SK-N-SH (cell line): ENCODE results near the gene CCR8. TPM values are rescaled to one million over a fixed set of nuclear protein-coding genes. Genes with fewer than 3 reads are reported as not detected.

Experiments used
- CTCF ChIA-PET: fragments of 300-600, 350-600 bp; formaldehyde crosslinking; extraction: SDS; loops from one replicate; lab custom pipeline; 2021; lab: Yijun Ruan, JAX
- POLR2A ChIA-PET: fragments of 350-600 bp; sonication (Branson Sonifier 250); formaldehyde crosslinking; extraction: SDS; loops from one replicate; lab custom pipeline; 2020; ENCODE audit warnings: antibody characterized with exemption, inconsistent platforms; lab: Yijun Ruan, JAX
- DNase-seq: peaks from one replicate; pipeline ENCODE4 v3.0.0; 2012
- H2AFZ ChIP-seq: fragments of 200-600 bp; sonication (generic); 2 replicates; pipeline ENCODE4 v1.8.1; 2016; ENCODE audit warnings: antibody characterized with exemption, mild to moderate bottlenecking, low read depth
- H3F3A ChIP-seq: fragments of 200-600 bp; sonication (generic); replicated peaks from 2 replicates; pipeline ENCODE3; 2016; ENCODE audit warnings: antibody characterized with exemption, mild to moderate bottlenecking; ENCODE audit not compliant: insufficient read depth
- H3K27ac ChIP-seq, 2 experiments: fragments of 200-500 bp in 1 of 2; fragments of 200-600 bp in 1 of 2; sonication (Bioruptor generic) in 1 of 2; sonication (generic), shearing (Covaris generic) in 1 of 2; 2 replicates each; pipeline versions ENCODE4 v1.5.1 to v1.6.1; 2014 to 2016; ENCODE audit warnings: low read depth in 2 of 2, inconsistent platforms in 1 of 2, low read length in 1 of 2, mild to moderate bottlenecking in 1 of 2, mixed read lengths in 1 of 2
- H3K27me3 ChIP-seq: fragments of 200-600 bp; sonication (generic), shearing (Covaris generic); 2 replicates; pipeline ENCODE4 v1.6.1; 2016; ENCODE audit warnings: mixed run types; ENCODE audit not compliant: insufficient read depth
- H3K36me3 ChIP-seq, 2 experiments: fragments of 200-500 bp in 1 of 2; fragments of 200-600 bp in 1 of 2; sonication (Bioruptor generic) in 1 of 2; sonication (generic) in 1 of 2; replicated peaks in 1 of 2; 2 replicates each; pipeline versions ENCODE3 to v1.5.1; 2014 to 2016; ENCODE audit warnings: low read length in 1 of 2, mild to moderate bottlenecking in 1 of 2; ENCODE audit not compliant: insufficient read depth in 2 of 2, control insufficient read depth in 1 of 2
- H3K4me1 ChIP-seq, 2 experiments: fragments of 200-500 bp in 1 of 2; fragments of 200-600 bp in 1 of 2; sonication (Bioruptor generic) in 1 of 2; sonication (generic), shearing (Covaris generic) in 1 of 2; 2 replicates each; pipeline versions ENCODE4 v1.5.1 to v1.6.1; 2014 to 2016; ENCODE audit warnings: low read depth in 1 of 2, low read length in 1 of 2, mixed run types in 1 of 2; ENCODE audit not compliant: insufficient read depth in 2 of 2, control insufficient read depth in 1 of 2
- H3K4me2 ChIP-seq: fragments of 200-600 bp; sonication (generic), shearing (Covaris generic); 2 replicates; pipeline ENCODE4 v1.6.1; 2017; ENCODE audit warnings: mixed run types
- H3K4me3 ChIP-seq, 2 experiments: fragments of 200-500 bp in 1 of 2; fragments of 200-600 bp in 1 of 2; sonication (Bioruptor generic) in 1 of 2; sonication (generic), shearing (Covaris generic) in 1 of 2; 2 replicates each; pipeline versions ENCODE4 v1.5.1 to v1.8.1; 2014 to 2016; ENCODE audit warnings: low read depth in 2 of 2, inconsistent platforms in 1 of 2, low read length in 1 of 2, mild to moderate bottlenecking in 1 of 2, mixed read lengths in 1 of 2, moderate library complexity in 1 of 2
- H3K79me2 ChIP-seq: fragments of 200-600 bp; sonication (generic); 2 replicates; pipeline ENCODE4 v1.8.1; 2017; ENCODE audit warnings: mild to moderate bottlenecking; ENCODE audit not compliant: insufficient read depth
- H3K9ac ChIP-seq: fragments of 200-600 bp; sonication (generic); 2 replicates; pipeline ENCODE4 v1.6.1; 2017; ENCODE audit warnings: mixed run types
- H3K9me2 ChIP-seq: fragments of 200-600 bp; sonication (generic); 2 replicates; pipeline ENCODE4 v1.6.1; 2017; ENCODE audit warnings: mixed run types
- H3K9me3 ChIP-seq: fragments of 200-600 bp; sonication (generic); 2 replicates; pipeline ENCODE4 v1.6.1; 2017; ENCODE audit warnings: mixed run types, mild to moderate bottlenecking, moderate library complexity
- H4K20me1 ChIP-seq: fragments of 200-600 bp; sonication (generic); 2 replicates; pipeline ENCODE4 v1.6.1; 2017; ENCODE audit warnings: mild to moderate bottlenecking, mixed run types; ENCODE audit not compliant: insufficient read depth
- CHD2 ChIP-seq: fragments of 150-350 bp; IDR thresholded peaks from 2 replicates; pipeline ENCODE4 v1.6.1; 2018; ENCODE audit warnings: low read length; ENCODE audit not compliant: partially characterized antibody
- EZH2phosphoT487 ChIP-seq: fragments of 200-600 bp; sonication (generic); IDR thresholded peaks from 2 replicates; pipeline ENCODE4 v1.6.1; 2017; ENCODE audit warnings: low read depth, mixed run types, mild to moderate bottlenecking, antibody characterized with exemption, moderate library complexity, borderline replicate concordance
- FOXJ3 ChIP-seq: sonication (generic); formaldehyde crosslinking; IDR thresholded peaks from 2 replicates; pipeline ENCODE4 v1.5.1; 2020; ENCODE audit warnings: mild to moderate bottlenecking, missing genetic modification reagents
- FOXM1 ChIP-seq: IDR thresholded peaks from 2 replicates; pipeline ENCODE4 v1.4.0; 2012; ENCODE audit warnings: low read depth, mild to moderate bottlenecking
- GATA2 ChIP-seq: sonication (generic); formaldehyde crosslinking; IDR thresholded peaks from 2 replicates; pipeline ENCODE4 v1.5.0; 2020; ENCODE audit warnings: mild to moderate bottlenecking, missing genetic modification reagents
- JUND ChIP-seq: IDR thresholded peaks from 2 replicates; pipeline ENCODE4 v1.4.0; 2012
- MEF2A ChIP-seq: IDR thresholded peaks from 2 replicates; pipeline ENCODE4 v1.4.0; 2012; ENCODE audit warnings: low read depth, borderline replicate concordance
- MXI1 ChIP-seq: IDR thresholded peaks from 2 replicates; pipeline ENCODE4 v1.6.1; 2012; ENCODE audit warnings: mild to moderate bottlenecking, low read depth, low read length, improper control_type of control experiment
- NFIC ChIP-seq: IDR thresholded peaks from 2 replicates; pipeline ENCODE4 v1.4.0; 2012; ENCODE audit warnings: borderline replicate concordance
- POLR2AphosphoS5 ChIP-seq: IDR thresholded peaks from 2 replicates; pipeline ENCODE4 v1.6.1; 2012; ENCODE audit warnings: low read depth, low read length
- RAD21 ChIP-seq: IDR thresholded peaks from 2 replicates; pipeline ENCODE4 v1.6.1; 2012; ENCODE audit warnings: mild to moderate bottlenecking, low read length
- RCOR1 ChIP-seq: fragments of 150-350 bp; IDR thresholded peaks from 2 replicates; pipeline ENCODE4 v1.6.1; 2017; ENCODE audit warnings: antibody characterized with exemption, low read length
- RFX5 ChIP-seq: IDR thresholded peaks from 2 replicates; pipeline ENCODE4 v1.6.1; 2012; ENCODE audit warnings: mild to moderate bottlenecking, improper control_type of control experiment, low read length
- SMC3 ChIP-seq: IDR thresholded peaks from 2 replicates; pipeline ENCODE4 v1.6.1; 2012; ENCODE audit warnings: low read depth, low read length, improper control_type of control experiment
- TCF12 ChIP-seq: IDR thresholded peaks from 2 replicates; pipeline ENCODE4 v1.4.0; 2012
- WGBS: methylation state at CpG from one replicate; pipeline ENCODE4 v1.1.6; 2017; ENCODE audit warnings: low lambda C conversion rate; 5-methylcytosine and 5-hydroxymethylcytosine counted together
- polyA plus RNA-seq, 3 experiments: library from polyadenylated mRNA; depleted of rRNA; stranded (reverse); fragments of >200 nt; gene quantifications; 2 replicates each; pipeline ENCODE4 v1.2.3, GENCODE V29; 2012
- TF ChIP-seq, protein P1 (sequence below): IDR thresholded peaks from 2 replicates; pipeline ENCODE4 v1.4.0; 2012; ENCODE audit warnings: low read depth
- TF ChIP-seq, protein P2 (sequence below): fragments of 150-350 bp; IDR thresholded peaks from 2 replicates; pipeline ENCODE4 v1.6.1; 2017; ENCODE audit warnings: antibody characterized with exemption, low read length, low read depth, borderline replicate concordance
- TF ChIP-seq, protein P3 (sequence below): IDR thresholded peaks from 2 replicates; pipeline ENCODE4 v1.6.1; 2012; ENCODE audit warnings: mild to moderate bottlenecking, low read depth, low read length, moderate library complexity

Gene CCR8
- polyA plus RNA-seq, 1 of the 3 experiments (the other 2 are of a cell fraction) = not detected

DNA sequence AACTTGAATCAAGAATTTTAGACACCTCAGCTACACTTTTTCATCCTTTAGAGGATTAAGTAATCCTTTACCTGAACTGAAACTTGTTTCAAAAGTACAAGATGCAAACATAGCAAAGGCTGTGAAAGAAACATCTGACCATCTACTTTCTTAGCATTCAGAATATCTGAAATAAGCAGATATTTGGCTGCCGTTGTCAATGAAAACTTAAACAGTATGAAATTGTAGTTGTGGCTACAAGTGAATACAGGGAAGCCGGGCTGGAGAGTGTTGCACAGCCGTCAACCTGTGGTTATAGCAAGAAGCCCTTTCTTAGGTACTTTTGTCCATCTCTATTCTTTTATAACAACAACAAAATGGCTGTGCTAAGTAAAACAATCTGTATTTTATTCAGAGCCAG, 42.7 kb upstream of the CCR8 start:
- H3K4me1 ChIP-seq = no peaks in the 10 kb centered on the region
- WGBS = 92% methylated on average over 3 of the region's 3 CpGs
- H3K27ac ChIP-seq = no peak overlapping the region
- H3K9me3 ChIP-seq = no peaks in the 10 kb centered on the region
- no peak for DNase-seq
- ChIA-PET POLR2A (no interaction called here), CTCF (interaction anchor here (1.5 to 12.9 kb wide), 5 partner anchors 10 to 162 kb away, joined by 4 to 510 read pairs (median 13); partner anchors contain the start of gene XIRP1)
- no peaks in the 10 kb centered on the region for H3K9me2 ChIP-seq
- H3F3A ChIP-seq = no peaks in the 10 kb centered on the region
- H3K9ac ChIP-seq = no peak overlapping the region
- H3K4me3 ChIP-seq = no peak overlapping the region
- H2AFZ ChIP-seq = no peak overlapping the region
- no peaks in the 10 kb centered on the region for H3K36me3 ChIP-seq
- H3K4me2 ChIP-seq = no peak overlapping the region
- TF ChIP-seq EZH2phosphoT487 = no peak
- TF ChIP-seq, protein P1, sequence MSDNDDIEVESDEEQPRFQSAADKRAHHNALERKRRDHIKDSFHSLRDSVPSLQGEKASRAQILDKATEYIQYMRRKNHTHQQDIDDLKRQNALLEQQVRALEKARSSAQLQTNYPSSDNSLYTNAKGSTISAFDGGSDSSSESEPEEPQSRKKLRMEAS = no peak
- TF ChIP-seq RAD21 = no peak
- no peak for TF ChIP-seq NFIC
- TF ChIP-seq, protein P2, sequence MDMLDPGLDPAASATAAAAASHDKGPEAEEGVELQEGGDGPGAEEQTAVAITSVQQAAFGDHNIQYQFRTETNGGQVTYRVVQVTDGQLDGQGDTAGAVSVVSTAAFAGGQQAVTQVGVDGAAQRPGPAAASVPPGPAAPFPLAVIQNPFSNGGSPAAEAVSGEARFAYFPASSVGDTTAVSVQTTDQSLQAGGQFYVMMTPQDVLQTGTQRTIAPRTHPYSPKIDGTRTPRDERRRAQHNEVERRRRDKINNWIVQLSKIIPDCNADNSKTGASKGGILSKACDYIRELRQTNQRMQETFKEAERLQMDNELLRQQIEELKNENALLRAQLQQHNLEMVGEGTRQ = no peak
- TF ChIP-seq JUND = no peak
- TF ChIP-seq RFX5 = no peak
- no peak for TF ChIP-seq POLR2AphosphoS5
- TF ChIP-seq TCF12 = no peak
- TF ChIP-seq MXI1 = no peak
- TF ChIP-seq RCOR1 = no peak
- TF ChIP-seq FOXJ3 = no peak
- TF ChIP-seq CHD2 = no peak
- TF ChIP-seq GATA2 (CRISPR knock-in tag) = no peak
- no peaks in the 10 kb centered on the region for H3K27me3 ChIP-seq
- H3K79me2 ChIP-seq = no peaks in the 10 kb centered on the region
- no peaks in the 10 kb centered on the region for H4K20me1 ChIP-seq

DNA sequence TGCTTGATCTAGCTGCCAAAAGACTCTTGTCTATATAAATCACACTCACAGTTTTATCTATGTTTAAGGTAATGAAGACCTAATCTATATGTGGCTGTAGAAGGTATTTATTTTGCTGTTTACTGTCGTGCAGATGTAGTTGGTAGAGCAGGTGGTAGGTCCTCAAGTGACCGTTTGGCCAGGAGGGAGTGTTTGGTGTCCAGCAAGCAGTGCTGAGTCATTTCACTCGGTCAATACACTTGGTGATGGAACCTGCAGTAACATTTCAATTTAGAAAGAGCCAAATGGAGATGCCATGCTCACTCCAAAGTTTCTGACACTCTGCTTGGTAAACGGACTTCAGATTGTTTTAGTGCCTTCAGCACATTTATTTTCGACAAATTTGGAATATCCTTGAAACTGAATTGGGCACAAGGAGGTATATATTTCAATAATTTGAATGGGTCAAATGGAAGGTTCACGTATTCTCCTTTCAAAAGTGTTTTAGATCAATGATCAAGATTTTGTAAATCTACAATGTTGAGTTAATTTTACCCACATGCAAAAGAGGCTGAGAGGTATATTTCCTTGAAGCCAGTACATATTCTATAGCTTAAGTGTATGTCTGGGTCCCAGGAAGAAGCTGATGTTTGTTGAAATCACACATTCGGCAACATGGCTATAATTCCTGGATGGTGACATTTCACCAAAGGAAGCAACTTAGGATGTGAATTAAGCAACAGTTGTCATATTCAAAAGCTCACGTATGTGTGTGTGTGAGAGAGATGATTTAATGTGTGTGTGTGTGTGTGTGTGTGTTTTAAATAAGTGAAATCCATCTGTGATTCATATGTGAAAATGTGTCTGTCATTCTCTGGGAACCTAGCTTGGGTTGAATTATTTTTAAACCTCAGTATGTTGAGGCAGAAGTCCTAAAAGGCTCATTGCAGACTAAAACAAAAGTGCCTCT, 42.0 kb upstream of the CCR8 start:
- no peaks in the 10 kb centered on the region for H4K20me1 ChIP-seq
- no peak overlapping the region for H3K9ac ChIP-seq
- H3K4me3 ChIP-seq = no peak overlapping the region
- H3K27me3 ChIP-seq = no peaks in the 10 kb centered on the region
- H3K36me3 ChIP-seq = no peaks in the 10 kb centered on the region
- WGBS = 44% methylated on average over 8 of the region's 8 CpGs
- no peak overlapping the region; the same call in 1 of the 2 replicates for H2AFZ ChIP-seq
- no peaks in the 10 kb centered on the region for H3K4me1 ChIP-seq
- H3K9me3 ChIP-seq = no peaks in the 10 kb centered on the region
- no peaks in the 10 kb centered on the region for H3F3A ChIP-seq
- H3K79me2 ChIP-seq = no peaks in the 10 kb centered on the region
- no peak for DNase-seq
- TF ChIP-seq, protein P3, sequence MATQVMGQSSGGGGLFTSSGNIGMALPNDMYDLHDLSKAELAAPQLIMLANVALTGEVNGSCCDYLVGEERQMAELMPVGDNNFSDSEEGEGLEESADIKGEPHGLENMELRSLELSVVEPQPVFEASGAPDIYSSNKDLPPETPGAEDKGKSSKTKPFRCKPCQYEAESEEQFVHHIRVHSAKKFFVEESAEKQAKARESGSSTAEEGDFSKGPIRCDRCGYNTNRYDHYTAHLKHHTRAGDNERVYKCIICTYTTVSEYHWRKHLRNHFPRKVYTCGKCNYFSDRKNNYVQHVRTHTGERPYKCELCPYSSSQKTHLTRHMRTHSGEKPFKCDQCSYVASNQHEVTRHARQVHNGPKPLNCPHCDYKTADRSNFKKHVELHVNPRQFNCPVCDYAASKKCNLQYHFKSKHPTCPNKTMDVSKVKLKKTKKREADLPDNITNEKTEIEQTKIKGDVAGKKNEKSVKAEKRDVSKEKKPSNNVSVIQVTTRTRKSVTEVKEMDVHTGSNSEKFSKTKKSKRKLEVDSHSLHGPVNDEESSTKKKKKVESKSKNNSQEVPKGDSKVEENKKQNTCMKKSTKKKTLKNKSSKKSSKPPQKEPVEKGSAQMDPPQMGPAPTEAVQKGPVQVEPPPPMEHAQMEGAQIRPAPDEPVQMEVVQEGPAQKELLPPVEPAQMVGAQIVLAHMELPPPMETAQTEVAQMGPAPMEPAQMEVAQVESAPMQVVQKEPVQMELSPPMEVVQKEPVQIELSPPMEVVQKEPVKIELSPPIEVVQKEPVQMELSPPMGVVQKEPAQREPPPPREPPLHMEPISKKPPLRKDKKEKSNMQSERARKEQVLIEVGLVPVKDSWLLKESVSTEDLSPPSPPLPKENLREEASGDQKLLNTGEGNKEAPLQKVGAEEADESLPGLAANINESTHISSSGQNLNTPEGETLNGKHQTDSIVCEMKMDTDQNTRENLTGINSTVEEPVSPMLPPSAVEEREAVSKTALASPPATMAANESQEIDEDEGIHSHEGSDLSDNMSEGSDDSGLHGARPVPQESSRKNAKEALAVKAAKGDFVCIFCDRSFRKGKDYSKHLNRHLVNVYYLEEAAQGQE = no peak
- TF ChIP-seq MEF2A (no peak), CHD2 (no peak), SMC3 (no peak), FOXM1 (no peak)
- TF ChIP-seq, protein P1 = no peak
- TF ChIP-seq, all 33 proteins: peak for 0
- CTCF ChIA-PET = interaction anchor here (0.6 to 12.9 kb wide), 76 partner anchors 9 to 787 kb away, joined by 3 to 510 read pairs (median 6); partner anchors contain the start of genes CX3CR1, GORASP1, RPSA and TTC21A
- no peak overlapping the region for H3K4me2 ChIP-seq
- no peak overlapping the region for H3K27ac ChIP-seq
- H3K9me2 ChIP-seq = no peaks in the 10 kb centered on the region
- POLR2A ChIA-PET = interaction anchor here (0.9 kb wide), 1 partner anchor 161 kb away, joined by 3 read pairs; no protein-coding TSS in a partner anchor
